ENCODE data around the gene ALDH3B1.

The ALDH3B1 gene

DNA sequence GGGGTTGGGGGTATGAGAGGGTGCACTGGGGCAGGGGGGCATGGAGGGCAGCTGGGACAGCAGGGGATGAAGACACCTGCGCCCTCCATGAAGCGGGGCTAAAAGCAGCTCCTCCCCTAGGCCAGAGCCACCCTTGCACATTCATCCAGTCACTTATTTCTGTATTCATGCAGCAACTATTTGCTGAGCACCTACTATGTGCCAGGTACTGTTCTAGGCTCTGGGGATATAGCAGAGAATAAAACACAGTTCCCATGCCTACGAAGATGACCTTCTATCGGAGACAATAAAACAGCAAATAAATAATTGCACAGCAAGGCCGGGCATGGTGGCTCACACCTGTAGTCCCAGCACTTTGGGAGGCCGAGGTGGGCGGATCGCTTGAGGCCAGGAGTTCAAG lies 5.3 kb downstream of the ALDH3B1 start:
- no peaks in the 10 kb centered on the region for H3K9me3 ChIP-seq (replicated peaks in 1 of 11)
- H3K9ac ChIP-seq, result peak overlapping the region in 1 of 11 experiments; percentile 77; a peak in 2 of 22 replicates
- H3K36me3 ChIP-seq, result peaks cover 0 to 49% (median 6%) of the 10 kb centered on the region in 11 experiments; a peak in 9 of 22 replicates
- H3K4me1 ChIP-seq, result peaks cover 73 to 95% (median 84%) of the 10 kb centered on the region in 10 experiments
- H4K20me1 ChIP-seq, result peaks cover 0 to 52% (median 16%) of the 10 kb centered on the region in 11 experiments; a peak in 11 of 22 replicates
- H3K4me3 ChIP-seq, result no peak overlapping the region
- H3K27me3 ChIP-seq, result no peaks in the 10 kb centered on the region
- peak overlapping the region in 7 of 11 experiments; percentile 95 to 100 (median 97); a peak in 7 of 22 replicates for H3K27ac ChIP-seq
- TF ChIP-seq Cebpa-rat (IDR thresholded peaks at IDR 0.05), result no peak
- H3K4me2 ChIP-seq, result peak overlapping the region; percentile 93 to 100 (median 98); a peak in 18 of 22 replicates

- Histone ChIP-seq H3K36me3 (peaks cover 0 to 52% (median 6%) of the 10 kb centered on the region in 11 experiments; a peak in 10 of 22 replicates), H3K9me3 (replicated peaks in 1 of 11) (no peaks in the 10 kb centered on the region), H3K4me3 (no peak overlapping the region), H3K9ac (peak overlapping the region; percentile 7 to 68 (median 53); a peak in 19 of 22 replicates), H4K20me1 (peaks cover 0 to 60% (median 16%) of the 10 kb centered on the region in 11 experiments; a peak in 12 of 22 replicates), H3K27ac (peak overlapping the region in 8 of 11 experiments; percentile 23 to 62 (median 56); a peak in 14 of 22 replicates), H3K4me2 (peak overlapping the region; percentile 62 to 84 (median 76)), H3K4me1 (peaks cover 73 to 95% (median 84%) of the 10 kb centered on the region in 10 experiments), H3K27me3 (no peaks in the 10 kb centered on the region)
- no peak for TF ChIP-seq Cebpa-rat (IDR thresholded peaks at IDR 0.05)
Measured at GRCh38 chr11:68016161-68016903, 6.2 kb downstream of the ALDH3B1 start.

GRCh38 chr11:68016904-68017817 lies 7.0 kb downstream of the ALDH3B1 start:
- peaks cover 70 to 90% (median 81%) of the 10 kb centered on the region in 10 experiments for H3K4me1 ChIP-seq
- 0 out of 22 replicates have a peak, but pooled peaks of 1 of the 11 experiments have one; percentile 20 for TF ChIP-seq Cebpa-rat (IDR thresholded peaks at IDR 0.05)
- H3K4me3 ChIP-seq, result peak overlapping the region in 1 of 10 experiments; percentile 20; a peak in 1 of 20 replicates
- H3K27ac ChIP-seq, result peak overlapping the region in 9 of 11 experiments; percentile 23 to 62 (median 53); a peak in 15 of 22 replicates
- peaks cover 0 to 61% (median 14%) of the 10 kb centered on the region in 11 experiments; a peak in 11 of 22 replicates for H3K36me3 ChIP-seq
- H3K27me3 ChIP-seq, result no peaks in the 10 kb centered on the region
- no peaks in the 10 kb centered on the region for H3K9me3 ChIP-seq (replicated peaks in 1 of 11)
- peaks cover 0 to 64% (median 16%) of the 10 kb centered on the region in 11 experiments; a peak in 12 of 22 replicates for H4K20me1 ChIP-seq
- peak overlapping the region; percentile 62 to 84 (median 76) for H3K4me2 ChIP-seq
- peak overlapping the region; percentile 7 to 68 (median 53); a peak in 19 of 22 replicates for H3K9ac ChIP-seq

GRCh38 chr11:68017980-68018729 lies 8.0 kb downstream of the ALDH3B1 start:
- H3K9me3 ChIP-seq (replicated peaks in 1 of 11), result no peaks in the 10 kb centered on the region
- peaks cover 60 to 80% (median 71%) of the 10 kb centered on the region in 10 experiments for H3K4me1 ChIP-seq
- H3K4me2 ChIP-seq, result peak overlapping the region in 1 of 11 experiments; percentile 76; a peak in 3 of 22 replicates
- peak overlapping the region in 4 of 11 experiments; percentile 39 to 68 (median 62); a peak in 3 of 22 replicates for H3K9ac ChIP-seq
- H3K27ac ChIP-seq, result 0 out of 22 replicates have a peak overlapping the region, but pooled peaks of 2 of the 11 experiments have one; percentile 23 to 53
- TF ChIP-seq Cebpa-rat (IDR thresholded peaks at IDR 0.05), result no peak
- H3K4me3 ChIP-seq, result no peak overlapping the region
- no peaks in the 10 kb centered on the region for H3K27me3 ChIP-seq
- H4K20me1 ChIP-seq, result peaks cover 0 to 64% (median 16%) of the 10 kb centered on the region in 11 experiments; a peak in 12 of 22 replicates
- peaks cover 0 to 65% (median 23%) of the 10 kb centered on the region in 11 experiments; a peak in 12 of 22 replicates for H3K36me3 ChIP-seq

- H3K4me3 ChIP-seq, result no peak overlapping the region
- no peak for TF ChIP-seq Cebpa-rat (IDR thresholded peaks at IDR 0.05)
- no peaks in the 10 kb centered on the region for H3K27me3 ChIP-seq
- H3K4me1 ChIP-seq, result peaks cover 54 to 74% (median 65%) of the 10 kb centered on the region in 10 experiments
- H4K20me1 ChIP-seq, result peaks cover 0 to 64% (median 16%) of the 10 kb centered on the region in 11 experiments; a peak in 12 of 22 replicates
- H3K4me2 ChIP-seq, result peak overlapping the region in 1 of 11 experiments; percentile 76; a peak in 1 of 22 replicates
- no peak overlapping the region for H3K27ac ChIP-seq
- H3K9me3 ChIP-seq (replicated peaks in 1 of 11), result no peaks in the 10 kb centered on the region; a peak in 1 of 22 replicates
- peaks cover 0 to 65% (median 26%) of the 10 kb centered on the region in 11 experiments; a peak in 14 of 22 replicates for H3K36me3 ChIP-seq
- peak overlapping the region in 1 of 11 experiments; percentile 30; a peak in 1 of 22 replicates for H3K9ac ChIP-seq
Measured at GRCh38 chr11:68018730-68019190, 8.6 kb downstream of the ALDH3B1 start.

- Histone ChIP-seq H4K20me1 (peaks cover 0 to 64% (median 16%) of the 10 kb centered on the region in 11 experiments; a peak in 12 of 22 replicates), H3K4me1 (peaks cover 46 to 67% (median 57%) of the 10 kb centered on the region in 10 experiments), H3K4me3 (no peak overlapping the region), H3K27ac (0 out of 22 replicates have a peak overlapping the region, but pooled peaks of 1 of the 11 experiments have one; percentile 29), H3K36me3 (peaks cover 3 to 70% (median 33%) of the 10 kb centered on the region in 11 experiments; a peak in 17 of 22 replicates), H3K27me3 (no peaks in the 10 kb centered on the region), H3K9me3 (replicated peaks in 1 of 11) (peaks cover 0 to 5% (median 0%) of the 10 kb centered on the region in 11 experiments; a peak in 4 of 22 replicates), H3K9ac (peak overlapping the region in 5 of 11 experiments; percentile 0 to 51 (median 19); a peak in 5 of 22 replicates), H3K4me2 (peak overlapping the region in 1 of 11 experiments; percentile 11; a peak in 1 of 22 replicates)
- no peak for TF ChIP-seq Cebpa-rat (IDR thresholded peaks at IDR 0.05)
Measured at GRCh38 chr11:68019486-68019885, 9.4 kb downstream of the ALDH3B1 start.

GRCh38 chr11:68020575-68020974 lies 10.4 kb downstream of the ALDH3B1 start:
- Histone ChIP-seq H3K27ac (peak overlapping the region in 5 of 11 experiments; percentile 1 to 29 (median 21); a peak in 6 of 22 replicates), H3K4me2 (peak overlapping the region; percentile 11 to 83 (median 60); a peak in 20 of 22 replicates), H4K20me1 (peaks cover 0 to 57% (median 10%) of the 10 kb centered on the region in 11 experiments; a peak in 11 of 22 replicates), H3K9me3 (replicated peaks in 1 of 11) (peaks cover 0 to 7% (median 0%) of the 10 kb centered on the region in 11 experiments; a peak in 4 of 22 replicates), H3K9ac (peak overlapping the region in 8 of 11 experiments; percentile 3 to 54 (median 36); a peak in 11 of 22 replicates), H3K4me3 (no peak overlapping the region), H3K36me3 (peaks cover 6 to 74% (median 42%) of the 10 kb centered on the region in 11 experiments; a peak in 17 of 22 replicates), H3K27me3 (no peaks in the 10 kb centered on the region), H3K4me1 (peaks cover 44 to 66% (median 55%) of the 10 kb centered on the region in 10 experiments)
- no peak for TF ChIP-seq Cebpa-rat (IDR thresholded peaks at IDR 0.05)

Data from BLaER1 treated with 17β-estradiol and CSF1 and Interleukin-3, amounts not matched to agents 10 nM and 100 nM (cell line).